Endothelial cell of coronary artery (primary cell): Measurements from ENCODE around the gene RPAP2. TPM values are rescaled to one million over a fixed set of nuclear protein-coding genes. Genes with fewer than 3 reads are reported as not detected.

Source experiments
- total RNA-seq: library from RNA; depleted of rRNA; stranded (reverse); fragments of >200 nt; gene quantifications from 2 replicates; pipeline ENCODE4 v1.2.3, GENCODE V29; 2014

RPAP2 gene
- 4.7 and 9.3 TPM in 2 replicates for total RNA-seq

GRCh38 chr1:92298573-92299476, at the start of gene RPAP2, which contains the start of gene GLMN:
Gene RPAP2 (plus strand): TSS chr1:92299059. CDS start chr1:92299074, 15 bp downstream.
Gene GLMN (minus strand): TSS chr1:92298987. CDS start chr1:92297999, 988 bp downstream.

Other genes with a start within 250 kb of the RPAP2 start
- gene SETSIP, start 223.6 kb upstream of the RPAP2 start, total RNA-seq = 0.09 TPM in 1 of 2 replicates, not detected in the other
- 1.6 and 1.8 TPM in 2 replicates for gene BTBD8, start 218.7 kb upstream of the RPAP2 start, total RNA-seq
- not detected in 2 replicates for gene C1orf146, start 81.1 kb upstream of the RPAP2 start, total RNA-seq
- gene GLMN, start 72 bp upstream of the RPAP2 start, total RNA-seq = 8.1 and 9.4 TPM in 2 replicates
- 0.18 and 0.19 TPM in 2 replicates for gene GFI1, start 187.9 kb downstream of the RPAP2 start, total RNA-seq